Fibroblast of pulmonary artery (primary cell): ENCODE results near the gene CPSF4L.
"Not testable (repeated sequence)": the region's sequence is repeated elsewhere in the genome, so short reads cannot be mapped to it uniquely, and the experiment has no call there.

Source experiments
- DNase-seq: peaks from one replicate; pipeline ENCODE4 v3.0.0-alpha.2; 2010; ENCODE audit warnings: low read depth
- H3K4me3 ChIP-seq: replicated peaks from 2 replicates; pipeline ENCODE4 v1.5.1; 2011; ENCODE audit warnings: low read depth, mild to moderate bottlenecking, control low read depth, low read length, moderate library complexity
- TF ChIP-seq, protein P1 (sequence below): IDR thresholded peaks from 2 replicates; pipeline ENCODE4 v1.5.1; 2011; ENCODE audit warnings: mild to moderate bottlenecking, control low read depth, low read length, inconsistent platforms; ENCODE audit errors: missing control alignments

The CPSF4L gene

DNA sequence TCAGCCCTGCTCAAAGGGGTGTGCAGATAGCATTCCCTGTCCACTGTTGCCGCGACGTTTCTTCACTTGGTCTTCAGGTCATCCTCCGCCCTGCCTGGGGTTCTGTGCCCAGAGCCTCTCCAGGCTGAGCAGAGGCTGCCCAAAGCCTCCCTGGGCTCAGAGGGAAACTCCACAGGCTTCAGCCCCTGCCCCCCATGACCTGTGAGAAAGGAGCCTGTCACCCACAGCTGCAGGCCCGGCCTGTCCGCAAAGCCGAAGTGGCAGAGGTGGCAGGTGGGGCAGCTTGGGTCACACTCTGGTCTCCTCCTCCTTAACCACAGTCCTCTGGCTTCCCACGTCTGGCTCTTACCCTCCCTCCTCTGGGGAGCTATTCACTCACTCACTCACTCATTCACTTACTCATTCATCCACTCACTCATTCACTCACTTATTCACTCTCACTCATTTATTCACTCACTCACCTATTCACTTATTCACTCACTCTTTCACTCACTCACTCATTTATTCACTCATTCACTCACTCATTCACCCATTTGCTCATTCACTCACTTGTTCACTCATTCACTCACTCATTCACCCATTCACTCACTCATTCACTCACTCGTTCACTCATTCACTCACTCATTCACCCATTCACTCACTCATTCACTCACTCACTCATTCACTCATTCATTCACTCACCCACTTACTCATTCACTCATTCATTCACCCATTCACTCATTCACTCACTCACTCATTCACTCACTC lies 7.1 kb upstream of the CPSF4L start:
- DNase-seq: no peak

DNA sequence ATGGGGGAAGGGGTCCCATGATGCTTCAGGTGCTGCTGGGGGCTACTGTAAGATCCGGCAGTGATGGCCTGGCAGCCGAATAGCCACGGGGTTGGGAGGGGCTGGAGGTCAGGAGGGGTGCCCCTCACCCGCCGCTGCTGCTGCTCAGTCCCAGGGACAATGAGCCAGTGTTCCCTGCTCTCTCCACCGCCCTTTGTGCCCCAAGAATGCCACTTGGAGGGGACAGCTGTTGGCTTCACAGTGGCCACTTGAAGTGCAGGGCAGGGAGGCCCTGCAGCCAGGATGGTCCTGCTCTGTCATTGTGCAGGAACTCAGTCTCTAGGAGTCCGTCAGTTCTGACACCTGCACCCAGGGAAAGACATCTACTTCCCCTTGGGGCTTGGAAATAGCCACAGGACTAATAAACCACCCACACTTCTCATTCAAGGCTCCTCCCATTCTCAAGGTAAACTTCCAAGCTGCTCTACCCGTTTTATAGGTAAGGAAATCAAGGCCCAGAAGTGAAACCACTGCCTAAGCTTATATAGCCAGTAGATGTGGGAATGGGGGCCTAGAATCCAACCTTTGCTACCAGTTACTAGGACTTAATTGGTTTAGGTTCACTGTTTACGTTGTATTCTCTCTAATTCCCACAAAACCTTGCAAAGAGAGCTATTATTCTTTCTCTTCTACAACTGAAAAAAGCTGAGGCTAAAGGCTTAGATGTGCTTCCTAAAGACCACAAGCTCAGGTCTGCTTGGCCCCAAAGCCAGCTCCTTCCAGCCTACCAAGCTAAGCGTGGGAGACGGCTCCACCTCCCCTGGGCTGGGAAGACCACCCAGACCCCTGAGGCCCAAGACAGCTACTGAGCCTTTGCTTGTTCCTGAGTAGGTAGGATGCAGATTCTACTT lies 6.2 kb upstream of the CPSF4L start:
- DNase-seq: no peak
- TF ChIP-seq, protein P1, sequence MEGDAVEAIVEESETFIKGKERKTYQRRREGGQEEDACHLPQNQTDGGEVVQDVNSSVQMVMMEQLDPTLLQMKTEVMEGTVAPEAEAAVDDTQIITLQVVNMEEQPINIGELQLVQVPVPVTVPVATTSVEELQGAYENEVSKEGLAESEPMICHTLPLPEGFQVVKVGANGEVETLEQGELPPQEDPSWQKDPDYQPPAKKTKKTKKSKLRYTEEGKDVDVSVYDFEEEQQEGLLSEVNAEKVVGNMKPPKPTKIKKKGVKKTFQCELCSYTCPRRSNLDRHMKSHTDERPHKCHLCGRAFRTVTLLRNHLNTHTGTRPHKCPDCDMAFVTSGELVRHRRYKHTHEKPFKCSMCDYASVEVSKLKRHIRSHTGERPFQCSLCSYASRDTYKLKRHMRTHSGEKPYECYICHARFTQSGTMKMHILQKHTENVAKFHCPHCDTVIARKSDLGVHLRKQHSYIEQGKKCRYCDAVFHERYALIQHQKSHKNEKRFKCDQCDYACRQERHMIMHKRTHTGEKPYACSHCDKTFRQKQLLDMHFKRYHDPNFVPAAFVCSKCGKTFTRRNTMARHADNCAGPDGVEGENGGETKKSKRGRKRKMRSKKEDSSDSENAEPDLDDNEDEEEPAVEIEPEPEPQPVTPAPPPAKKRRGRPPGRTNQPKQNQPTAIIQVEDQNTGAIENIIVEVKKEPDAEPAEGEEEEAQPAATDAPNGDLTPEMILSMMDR: no peak
- H3K4me3 ChIP-seq: no peak overlapping the region

More for the DNA sequence above, 7.1 kb upstream of the CPSF4L start:
- no peak overlapping the region for H3K4me3 ChIP-seq
- TF ChIP-seq, protein P1: no peak

DNA sequence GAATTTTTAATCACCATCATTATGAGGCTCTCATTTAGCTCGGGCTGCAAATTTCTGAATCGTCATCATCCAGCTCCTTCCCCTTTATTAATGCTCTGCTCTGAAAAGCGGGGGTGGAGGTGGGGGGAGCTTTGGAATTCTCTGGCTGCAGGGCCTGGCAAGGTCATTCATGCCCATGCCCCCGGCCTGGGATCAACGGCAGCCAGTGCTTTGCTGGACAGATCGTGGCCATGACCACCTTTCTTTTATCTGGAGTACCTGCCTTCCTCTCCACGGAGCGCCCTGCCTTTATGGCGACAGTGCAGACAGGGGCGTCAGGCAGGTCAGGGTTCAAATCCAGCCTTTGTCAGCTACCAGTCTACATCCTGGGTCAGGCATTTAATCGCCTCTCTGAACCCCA lies 5.1 kb upstream of the CPSF4L start:
- TF ChIP-seq, protein P1: no peak
- DNase-seq: no peak
- no peak overlapping the region for H3K4me3 ChIP-seq

DNA sequence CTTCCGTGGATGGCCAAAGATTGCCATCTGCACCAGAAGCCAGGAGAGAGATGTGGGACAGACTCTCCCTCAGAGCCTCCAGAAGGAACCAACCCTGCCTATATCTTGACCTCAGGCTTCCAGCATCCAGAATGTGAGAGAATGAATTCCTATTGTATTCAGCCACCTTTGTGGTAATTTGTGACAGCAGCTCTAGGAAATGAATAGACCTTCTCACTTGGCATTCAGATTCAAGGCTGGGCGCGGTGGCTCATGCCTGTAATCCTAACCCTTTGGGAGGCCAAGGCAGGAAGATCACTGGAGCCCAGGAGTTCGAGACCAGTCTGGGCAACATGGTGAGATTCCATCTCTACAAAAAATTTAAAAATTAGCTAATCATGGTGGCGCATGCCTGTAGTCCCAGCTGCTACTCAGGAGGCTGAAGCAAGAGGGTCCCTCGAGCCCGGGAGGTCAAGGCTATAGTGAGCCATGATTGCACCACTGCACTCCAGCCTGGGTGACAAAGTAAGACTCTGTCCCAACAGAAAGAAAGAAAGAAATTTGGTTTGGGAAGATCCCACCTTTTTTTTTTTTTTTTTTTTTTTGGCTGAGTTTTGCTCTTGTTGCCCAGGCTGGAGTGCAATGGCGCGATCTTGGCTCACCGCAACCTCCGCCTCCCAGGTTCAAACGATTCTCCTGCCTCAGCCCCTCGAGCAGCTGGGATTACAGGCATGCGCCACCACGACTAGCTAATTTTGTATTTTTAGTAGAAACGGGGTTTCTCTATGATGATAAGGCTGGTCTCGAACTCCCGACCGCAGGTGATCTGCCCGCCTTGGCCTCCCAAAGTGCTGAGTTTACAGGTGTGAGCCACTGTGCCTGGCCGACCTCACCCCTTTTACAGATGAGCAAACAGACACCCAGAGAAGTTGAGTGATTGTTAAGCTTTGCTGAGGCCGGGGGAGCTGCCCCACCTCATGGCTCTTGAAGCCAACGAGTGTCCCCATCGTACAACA lies 4.3 kb upstream of the CPSF4L start:
- TF ChIP-seq, protein P1: no peak
- no peak overlapping the region for H3K4me3 ChIP-seq
- no peak for DNase-seq

DNA sequence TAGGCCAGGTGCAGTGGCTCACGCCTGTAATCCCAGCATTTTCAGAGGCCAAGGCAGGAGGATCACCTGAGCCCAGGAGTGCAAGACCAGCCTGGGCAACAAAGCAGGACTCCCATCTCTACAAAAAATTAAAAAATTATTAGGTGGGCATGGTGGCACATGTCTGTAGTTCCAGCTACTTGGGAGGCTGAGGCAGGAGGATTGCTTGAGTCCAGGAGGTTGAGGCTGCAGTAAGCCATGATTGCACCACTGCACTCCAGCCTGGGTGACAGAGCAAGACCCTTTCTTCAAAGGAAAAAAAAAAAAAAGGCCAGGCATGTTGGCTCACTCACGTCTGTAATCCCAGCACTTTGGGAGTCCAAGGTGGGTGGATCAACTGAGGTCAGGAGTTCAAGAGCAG lies 2.8 kb upstream of the CPSF4L start:
- H3K4me3 ChIP-seq, DNase-seq: not testable (repeated sequence)

DNA sequence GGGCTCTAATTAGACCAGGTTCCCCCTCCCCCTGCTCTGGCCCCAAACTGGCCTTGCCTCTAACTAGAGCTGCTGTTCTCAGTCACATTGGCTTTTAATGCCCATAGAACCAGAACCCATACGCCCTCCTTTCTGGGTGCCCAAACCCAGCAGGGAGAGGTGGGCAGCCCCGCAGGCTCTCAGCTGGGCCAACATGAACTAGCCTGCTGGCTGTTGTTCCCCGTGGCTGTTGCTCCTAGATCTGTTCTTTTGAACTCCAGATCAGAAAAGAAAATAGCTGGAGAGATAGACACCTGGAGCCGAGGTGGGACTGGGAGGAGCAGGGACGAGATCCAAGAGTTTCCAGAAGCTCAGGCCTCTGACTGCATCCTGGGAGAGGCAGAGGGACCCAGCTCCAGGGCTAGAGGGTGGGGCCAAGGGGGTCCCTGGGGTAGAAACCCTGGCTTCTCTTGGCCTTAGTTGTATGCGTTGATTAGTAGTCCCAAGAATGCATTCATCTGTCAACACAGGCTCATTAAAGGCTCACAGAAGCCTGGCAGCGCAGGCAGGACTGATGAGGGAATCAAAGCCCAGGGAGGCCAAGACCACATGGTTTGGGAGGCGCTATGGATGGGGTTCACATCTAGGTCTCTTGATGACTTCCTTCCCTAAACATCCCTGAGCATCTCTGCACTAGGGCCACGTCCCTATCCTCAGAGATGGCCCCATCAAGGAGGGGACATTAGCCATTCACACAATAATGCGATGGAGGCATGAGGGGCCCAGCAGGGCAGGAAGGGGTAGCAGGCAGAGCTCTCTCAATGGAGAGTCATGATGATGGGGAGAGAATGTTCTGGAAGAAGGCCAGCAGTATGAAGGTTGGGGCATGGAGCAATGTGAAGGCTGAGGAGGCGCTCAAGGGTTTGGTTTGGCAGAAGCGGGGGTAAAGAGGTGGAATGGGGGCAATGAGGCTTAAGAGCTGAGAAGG lies 1.3 kb upstream of the CPSF4L start:
- TF ChIP-seq, protein P1: no peak
- H3K4me3 ChIP-seq: no peak overlapping the region
- no peak for DNase-seq
